SK-N-SH treated with all-trans-retinoic acid at 6 μM for 48 hours (cell line): ENCODE data around the gene WDR62.

Experiments used
- RARB ChIP-seq: fragments of 250-450 bp; sonication (Bioruptor Pico); IDR thresholded peaks from 2 replicates; pipeline ENCODE4 v1.8.0; 2021; ENCODE audit warnings: mild to moderate bottlenecking, moderate library complexity
- ZC3H10 ChIP-seq: fragments of 250-450 bp; sonication (Bioruptor Pico); IDR thresholded peaks from 2 replicates; pipeline ENCODE4 v1.5.1; 2021; ENCODE audit warnings: mild to moderate bottlenecking, moderate library complexity
- TF ChIP-seq, protein P1 (sequence below): fragments of 250-450 bp; sonication (Bioruptor Pico); IDR thresholded peaks from 2 replicates; pipeline ENCODE4 v1.8.0; 2021; ENCODE audit warnings: low read depth, mild to moderate bottlenecking, moderate library complexity, borderline replicate concordance

GRCh38 chr19:36008336-36008978 lies 46.2 kb upstream of the WDR62 start, which contains the start of gene SYNE4:
- TF ChIP-seq, protein P1, sequence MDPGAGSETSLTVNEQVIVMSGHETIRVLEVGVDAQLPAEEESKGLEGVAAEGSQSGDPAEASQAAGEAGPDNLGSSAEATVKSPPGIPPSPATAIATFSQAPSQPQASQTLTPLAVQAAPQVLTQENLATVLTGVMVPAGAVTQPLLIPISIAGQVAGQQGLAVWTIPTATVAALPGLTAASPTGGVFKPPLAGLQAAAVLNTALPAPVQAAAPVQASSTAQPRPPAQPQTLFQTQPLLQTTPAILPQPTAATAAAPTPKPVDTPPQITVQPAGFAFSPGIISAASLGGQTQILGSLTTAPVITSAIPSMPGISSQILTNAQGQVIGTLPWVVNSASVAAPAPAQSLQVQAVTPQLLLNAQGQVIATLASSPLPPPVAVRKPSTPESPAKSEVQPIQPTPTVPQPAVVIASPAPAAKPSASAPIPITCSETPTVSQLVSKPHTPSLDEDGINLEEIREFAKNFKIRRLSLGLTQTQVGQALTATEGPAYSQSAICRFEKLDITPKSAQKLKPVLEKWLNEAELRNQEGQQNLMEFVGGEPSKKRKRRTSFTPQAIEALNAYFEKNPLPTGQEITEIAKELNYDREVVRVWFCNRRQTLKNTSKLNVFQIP, result no peak
- TF ChIP-seq ZC3H10 (CRISPR knock-in tag) (no peak), RARB (CRISPR knock-in tag) (no peak)
